Heart right ventricle (tissue), 16 donors: Measurements from ENCODE around the gene ARHGEF7. TPM values are rescaled to one million over a fixed set of nuclear protein-coding genes. Genes with fewer than 3 reads are reported as not detected.

ENCODE experiments used
- ATAC-seq, 8 donors: fragments of 200-7000 bp; cut with Tn5 transposase; one replicate each; pipeline ENCODE4 v1.9.1; 2020; ENCODE audit warnings: mild to moderate bottlenecking in 8 of 8, moderate library complexity in 8 of 8, moderate number of reproducible peaks in 1 of 8
- DNase-seq, 2 donors: peaks; one replicate each; pipeline ENCODE4 v3.0.0-alpha.2; 2020
- H3K27ac ChIP-seq, 10 donors: fragments of 200-600 bp; sonication (generic) in 2 of 10; one replicate each; pipeline versions ENCODE4 v1.5.0 to v1.8.0; 2020 to 2022; ENCODE audit warnings: mild to moderate bottlenecking in 3 of 10
- H3K27me3 ChIP-seq, 7 donors: fragments of 200-600 bp; one replicate each; pipeline ENCODE4 v1.8.0; 2021 to 2022; ENCODE audit warnings: mild to moderate bottlenecking in 2 of 7
- H3K36me3 ChIP-seq, 9 donors: fragments of 200-600 bp; sonication (generic) in 1 of 9; one replicate each; pipeline versions ENCODE4 v1.5.0 to v1.8.0; 2020 to 2022; ENCODE audit warnings: mild to moderate bottlenecking in 2 of 9
- H3K4me1 ChIP-seq, 9 donors: fragments of 200-600 bp; sonication (generic) in 1 of 9; one replicate each; pipeline versions ENCODE4 v1.5.0 to v1.8.0; 2020 to 2022; ENCODE audit warnings: mild to moderate bottlenecking in 4 of 9
- H3K4me3 ChIP-seq, 10 donors: fragments of 200-600 bp; sonication (generic) in 2 of 10; one replicate each; pipeline versions ENCODE4 v1.5.0 to v1.8.0; 2020 to 2022; ENCODE audit warnings: mild to moderate bottlenecking in 7 of 10, moderate library complexity in 2 of 10
- H3K9me3 ChIP-seq, 11 donors: fragments of 200-600 bp in 10 of 11; sonication (generic) in 2 of 11; one replicate each; pipeline versions ENCODE4 v1.5.0 to v1.8.0; 2013 to 2022; ENCODE audit warnings: mild to moderate bottlenecking in 2 of 11, control low read depth in 1 of 11, moderate library complexity in 1 of 11
- WGBS, 2 donors: extraction: QIAGEN DNeasy Blood & Tissue Kit; methylation state at CpG; one replicate each; pipeline ENCODE4 v1.1.7; 2013; ENCODE audit warnings: inconsistent platforms in 1 of 2; 5-methylcytosine and 5-hydroxymethylcytosine counted together
- intact Hi-C, 10 donors: fragments of 100-400 bp; cut with DNase I; formaldehyde crosslinking; loops; one replicate each; pipeline versions ENCODE4 v1.11.1 to v1.14.2; 2022
- polyA plus RNA-seq, 2 donors: library from polyadenylated mRNA; stranded (reverse); fragments of 200-250 nt; gene quantifications; one replicate each; pipeline ENCODE4 v1.2.3, GENCODE V29; 2013
- total RNA-seq, 10 donors: library from RNA; stranded (reverse); fragmentation: NEBNext Ultra II Directional in 3 of 10; extraction: Animal tissue kit (Norgen Biotek cat#: 25700) in 3 of 10; gene quantifications; one replicate each; pipeline versions ENCODE4 v1.2.1 to v1.2.4, GENCODE V29; 2021 to 2023
- TF ChIP-seq, protein P1 (sequence below), 9 donors: fragments of 200-600 bp; sonication (generic) in 2 of 9; IDR thresholded peaks; one replicate each; pipeline versions ENCODE4 v1.5.0 to v1.8.0; 2021 to 2022; ENCODE audit warnings: antibody characterized with exemption in 9 of 9, mild to moderate bottlenecking in 5 of 9, moderate library complexity in 1 of 9
- donor health status: Arrhythmogenic right ventricular cardiomyopathy.
- donor health status: ischemic (EF 13 %, LVEDD 7.1; RV severe dilation, severe dysfunction).
- donor health status: healthy with polysubstance abuse.
- donor health status: DM: no; HTN: yes; CAD: no.
- donor health status: DM: no; HTN: no; CAD: no.
- donor health status: ischemic (EF 25% LVEDD 6.9; RV normal size, moderate dysfunction).
- donor health status: ischemic (EF 25% LVEDD 5.7; RV mildly dilated, moderate dysfunction).
- donor health status: healthy.
- donor health status: DM: yes; HTN: yes; CAD: no.
- donor health status: Ischemic cardiomyopathy.
- donor health status: ischemic (EF 35%, LVEDD 5.7; RV mildly dilated, moderate dysfunction).
- donor health status: nonischemic (EF 11% LVEDD 7.7; RV severe dilation, severe dysfunction).
- donor health status: DM: yes; HTN: yes; CAD: no.
- donor health status: PGD.
- donor health status: ischemic (EF 29% LVEDD 5.4; RV normal size, mild dysfunction).
- donor health status: nonischemic (EF 23%, LVEDD 6.1; RV moderate dilation, normal function).

ARHGEF7 gene
- total and polyA plus RNA-seq, 12 donors: 18.4 to 56.6 (median 43.1) TPM

DNA sequence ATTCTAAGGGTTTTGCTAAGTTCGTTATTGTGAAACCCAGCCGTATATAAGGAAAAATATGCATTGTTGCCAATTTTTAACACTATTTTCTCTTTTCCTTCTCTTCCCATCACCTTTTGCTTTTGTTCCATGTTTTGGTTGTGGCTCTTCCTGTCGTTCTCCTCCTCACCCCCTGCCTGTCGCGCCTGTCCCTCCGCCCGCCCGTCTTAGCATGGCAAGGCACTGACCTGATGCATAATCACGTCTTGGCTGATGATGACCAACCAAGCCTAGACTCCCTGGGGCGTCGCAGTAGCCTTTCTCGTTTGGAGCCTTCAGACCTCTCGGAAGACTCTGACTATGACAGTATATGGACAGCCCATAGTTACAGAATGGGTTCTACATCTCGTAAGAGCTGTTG, 176.8 kb downstream of the ARHGEF7 start:
- Histone ChIP-seq H3K9me3 (no peaks in the 10 kb centered on the region), H3K27ac (no peak overlapping the region), H3K4me1 (peaks cover 0 to 5% (median 0%) of the 10 kb centered on the region in 9 donors), H3K27me3 (no peaks in the 10 kb centered on the region), H3K36me3 (peaks cover 0 to 99% (median 59%) of the 10 kb centered on the region in 9 donors), H3K4me3 (no peak overlapping the region)
- 93 to 95% methylated on average over 14 of the region's 14 CpGs for WGBS, 2 donors
- intact Hi-C loops: loop anchor here in 1 of 10 donors (10.0 kb wide), 1 partner anchor 227 kb away; no protein-coding TSS in a partner anchor
- no peak for DNase-seq
- TF ChIP-seq, protein P1, sequence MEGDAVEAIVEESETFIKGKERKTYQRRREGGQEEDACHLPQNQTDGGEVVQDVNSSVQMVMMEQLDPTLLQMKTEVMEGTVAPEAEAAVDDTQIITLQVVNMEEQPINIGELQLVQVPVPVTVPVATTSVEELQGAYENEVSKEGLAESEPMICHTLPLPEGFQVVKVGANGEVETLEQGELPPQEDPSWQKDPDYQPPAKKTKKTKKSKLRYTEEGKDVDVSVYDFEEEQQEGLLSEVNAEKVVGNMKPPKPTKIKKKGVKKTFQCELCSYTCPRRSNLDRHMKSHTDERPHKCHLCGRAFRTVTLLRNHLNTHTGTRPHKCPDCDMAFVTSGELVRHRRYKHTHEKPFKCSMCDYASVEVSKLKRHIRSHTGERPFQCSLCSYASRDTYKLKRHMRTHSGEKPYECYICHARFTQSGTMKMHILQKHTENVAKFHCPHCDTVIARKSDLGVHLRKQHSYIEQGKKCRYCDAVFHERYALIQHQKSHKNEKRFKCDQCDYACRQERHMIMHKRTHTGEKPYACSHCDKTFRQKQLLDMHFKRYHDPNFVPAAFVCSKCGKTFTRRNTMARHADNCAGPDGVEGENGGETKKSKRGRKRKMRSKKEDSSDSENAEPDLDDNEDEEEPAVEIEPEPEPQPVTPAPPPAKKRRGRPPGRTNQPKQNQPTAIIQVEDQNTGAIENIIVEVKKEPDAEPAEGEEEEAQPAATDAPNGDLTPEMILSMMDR (IDR thresholded peaks at IDR 0.05): no peak
- no peak for ATAC-seq

DNA sequence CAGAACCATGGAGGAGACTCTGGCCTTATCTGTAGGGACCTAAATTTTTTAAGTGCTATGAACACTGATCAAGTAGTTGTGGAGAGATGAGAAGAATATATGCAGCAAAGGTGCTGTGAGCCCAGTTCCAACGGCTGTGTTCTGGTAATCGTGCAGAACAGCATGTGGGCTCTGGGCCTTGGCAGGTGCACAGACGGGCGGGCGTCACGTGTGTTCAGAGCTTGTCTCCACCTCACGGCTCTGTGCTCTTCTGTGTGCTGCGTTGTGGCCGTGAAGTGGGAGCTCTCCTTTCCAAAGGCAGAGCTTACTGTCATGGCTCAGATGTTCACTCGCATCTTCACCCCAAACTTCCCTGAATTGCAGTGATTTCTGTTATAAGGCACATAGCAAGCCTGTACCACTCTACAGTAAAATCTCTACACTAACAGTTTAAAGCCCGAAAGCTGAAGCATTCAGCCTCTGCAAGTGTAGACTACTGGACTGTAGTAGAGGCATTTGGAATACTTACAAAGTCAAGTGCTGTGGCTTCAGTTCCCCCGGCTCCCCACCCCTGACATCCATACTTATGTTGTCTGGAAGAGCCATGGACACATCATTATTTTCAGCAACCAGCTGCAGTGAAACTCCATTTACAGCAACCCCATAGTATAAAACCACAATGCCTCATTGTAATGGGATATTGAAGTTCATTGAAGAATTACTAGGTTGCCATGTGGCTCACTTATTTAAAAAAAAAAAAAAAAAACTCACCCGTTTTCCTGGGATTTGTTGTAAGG, 177.8 kb downstream of the ARHGEF7 start:
- Histone ChIP-seq H3K36me3 (peaks cover 0 to 99% (median 50%) of the 10 kb centered on the region in 9 donors), H3K4me3 (no peak overlapping the region), H3K27ac (no peak overlapping the region), H3K9me3 (no peaks in the 10 kb centered on the region), H3K27me3 (no peaks in the 10 kb centered on the region), H3K4me1 (peaks cover 0 to 5% (median 0%) of the 10 kb centered on the region in 9 donors)
- intact Hi-C loops: loop anchor here in 1 of 10 donors (10.0 kb wide), 1 partner anchor 228 kb away; no protein-coding TSS in a partner anchor
- no peak for DNase-seq
- TF ChIP-seq, protein P1 (IDR thresholded peaks at IDR 0.05): no peak
- 93 to 95% methylated on average over 13 of the region's 13 CpGs for WGBS, 2 donors
- no peak for ATAC-seq

DNA sequence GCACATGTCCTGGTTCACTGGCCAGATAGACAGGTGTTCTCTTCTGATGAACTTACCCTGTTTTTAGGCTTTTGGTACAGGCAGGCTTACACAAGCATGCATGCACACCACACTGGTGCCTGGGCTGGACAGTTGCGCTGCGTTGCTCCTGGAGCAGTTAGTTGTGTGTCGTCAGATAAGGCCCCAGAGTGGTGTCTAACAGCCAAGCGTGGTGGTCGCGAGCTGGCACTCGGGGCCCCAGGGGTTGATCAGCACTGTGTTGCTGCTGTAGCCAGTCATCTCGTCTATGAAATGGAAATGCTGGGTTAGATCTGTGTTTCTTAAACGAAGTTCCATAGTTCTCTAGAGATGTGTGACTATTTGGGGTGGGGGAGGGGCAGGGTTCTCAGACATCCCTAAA, 180.8 kb downstream of the ARHGEF7 start:
- intact Hi-C loops: loop anchor here in 1 of 10 donors (10.0 kb wide), 1 partner anchor 231 kb away; no protein-coding TSS in a partner anchor
- peaks cover 0 to 5% (median 0%) of the 10 kb centered on the region in 9 donors for H3K4me1 ChIP-seq
- H3K9me3 ChIP-seq: no peaks in the 10 kb centered on the region
- TF ChIP-seq, protein P1 (IDR thresholded peaks at IDR 0.05): no peak
- WGBS, 2 donors: 90 to 93% methylated on average over 9 of the region's 9 CpGs
- H3K27me3 ChIP-seq: no peaks in the 10 kb centered on the region
- H3K27ac ChIP-seq: no peak overlapping the region
- DNase-seq (no peak), ATAC-seq (no peak)
- no peak overlapping the region for H3K4me3 ChIP-seq
- peaks cover 0 to 99% (median 27%) of the 10 kb centered on the region in 9 donors for H3K36me3 ChIP-seq

DNA sequence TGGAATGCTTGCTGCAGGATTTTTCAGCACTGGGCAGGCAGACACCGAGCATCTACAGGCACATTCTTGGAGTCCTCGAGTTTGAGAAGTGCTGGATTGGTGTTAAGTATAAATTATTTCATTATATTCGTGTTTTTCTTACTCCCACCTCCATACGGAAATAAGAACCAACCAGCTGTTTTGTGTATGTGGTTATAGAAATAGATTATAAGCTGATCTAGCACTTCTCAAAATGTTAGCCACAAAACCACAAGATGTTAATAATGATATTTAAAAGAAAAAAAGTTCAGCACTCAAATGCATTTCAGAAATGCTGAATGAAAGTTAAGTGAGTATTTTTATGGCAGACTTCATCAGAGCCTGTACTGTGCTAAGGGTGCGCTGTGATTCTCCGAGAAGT, 181.3 kb downstream of the ARHGEF7 start:
- Histone ChIP-seq H3K4me1 (peaks cover 0 to 5% (median 0%) of the 10 kb centered on the region in 9 donors), H3K27ac (no peak overlapping the region), H3K4me3 (no peak overlapping the region), H3K36me3 (peaks cover 0 to 99% (median 30%) of the 10 kb centered on the region in 9 donors), H3K27me3 (no peaks in the 10 kb centered on the region), H3K9me3 (no peaks in the 10 kb centered on the region)
- DNase-seq (no peak), ATAC-seq (no peak)
- intact Hi-C loops: loop anchor here in 1 of 10 donors (10.0 kb wide), 1 partner anchor 232 kb away; no protein-coding TSS in a partner anchor
- 82 to 90% methylated on average over 6 of the region's 6 CpGs for WGBS, 2 donors
- TF ChIP-seq, protein P1 (IDR thresholded peaks at IDR 0.05): no peak
